Measurements from ENCODE around the gene GPR15. TPM values are rescaled to one million over a fixed set of nuclear protein-coding genes. Genes with fewer than 3 reads are reported as not detected.

Gene GPR15
- total and polyA plus RNA-seq, 2 experiments from 2014 or later = not detected

DNA sequence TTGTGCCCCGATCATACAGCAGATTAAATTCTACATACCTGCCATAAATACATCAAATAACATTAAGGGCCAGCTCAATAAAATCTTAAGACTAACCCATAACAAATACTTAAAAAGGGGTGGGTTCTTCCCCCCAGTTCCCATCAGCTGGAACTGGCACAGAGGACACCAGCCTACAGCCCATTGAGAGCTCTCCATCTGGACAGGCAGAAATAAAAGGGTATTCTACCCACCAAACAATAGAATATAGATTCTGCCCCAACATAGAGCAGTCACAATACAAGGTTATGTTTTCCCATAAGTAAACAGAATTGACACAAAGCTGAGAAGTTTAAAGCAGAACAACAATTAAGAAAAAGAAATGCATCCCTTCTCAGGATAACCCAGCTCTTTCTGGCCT is 49.7 kb downstream of the GPR15 start:
- Histone ChIP-seq H3K4me2 (no peak overlapping the region), H3K36me3 (ENCODE audit: insufficient read depth) (peaks cover 55% of the 10 kb centered on the region), H3K27ac (ENCODE audit: low read depth) (no peak overlapping the region), H3K9me2 (ENCODE audit: insufficient read depth) (no peaks in the 10 kb centered on the region), H2AFZ (no peak overlapping the region), H4K20me1 (replicated peaks; ENCODE audit: insufficient read depth) (peaks cover 17% of the 10 kb centered on the region), H3F3A (replicated peaks; ENCODE audit: low read depth) (no peaks in the 10 kb centered on the region), H3K79me2 (replicated peaks; ENCODE audit: insufficient read depth) (peaks cover 9% of the 10 kb centered on the region), H3K27me3 (ENCODE audit: insufficient read depth) (no peaks in the 10 kb centered on the region), H3K4me3 (no peak overlapping the region), H3K4me1 (ENCODE audit: insufficient read depth) (no peaks in the 10 kb centered on the region)
- ATAC-seq = no peak
- TF ChIP-seq ETS1 (IDR thresholded peaks at IDR 0.05) (no peak), JUNB (IDR thresholded peaks at IDR 0.05; ENCODE audit: unreplicated experiment) (no peak), EZH2 (IDR thresholded peaks at IDR 0.05; ENCODE audit: low read depth, unreplicated experiment) (no peak), CTCF (conservative IDR thresholded peaks at IDR 0.05; ENCODE audit: low read depth in 2 of 2) (no peak), POLR2AphosphoS5 (IDR thresholded peaks at IDR 0.05; ENCODE audit: low read depth) (no peak), ZNF331 (CRISPR knock-in tag; IDR thresholded peaks at IDR 0.05; ENCODE audit: low read depth) (no peak), REST (IDR thresholded peaks at IDR 0.05; ENCODE audit: unreplicated experiment) (no peak), STAT1 (IDR thresholded peaks at IDR 0.05; ENCODE audit: unreplicated experiment) (no peak), ZNF462 (CRISPR knock-in tag; IDR thresholded peaks at IDR 0.05) (no peak), NANOG (IDR thresholded peaks at IDR 0.05; ENCODE audit: borderline replicate concordance) (no peak), EZH2phosphoT487 (IDR thresholded peaks at IDR 0.05; ENCODE audit: unreplicated experiment) (no peak), CREB1 (CRISPR knock-in tag; IDR thresholded peaks at IDR 0.05; ENCODE audit: low read depth) (no peak), ZNF114 (CRISPR knock-in tag; IDR thresholded peaks at IDR 0.05) (no peak)
- Mint-ChIP-seq H3K27ac (no peak overlapping the region; the same call in 1 of the 2 replicates), H3K27me3 (ENCODE audit: insufficient read depth, low read depth, poor library complexity) (no peaks in the 10 kb centered on the region), H3K36me3 (ENCODE audit: low read depth) (peaks cover 67% of the 10 kb centered on the region), H3K9me3 (no peaks in the 10 kb centered on the region), H3K4me1 (peaks cover 5% of the 10 kb centered on the region; the same call in 2 of the 3 replicates), H3K4me3 (no peak overlapping the region)
- DNase-seq (ENCODE audit: low spot score) = no peak
